GM23338 (cell line): Measurements from ENCODE around the gene MYH13. TPM values are rescaled to one million over a fixed set of nuclear protein-coding genes. Genes with fewer than 3 reads are reported as not detected.

Experiments used
- ATAC-seq: fragments of 200-7000 bp; cut with Tn5 transposase; 3 replicates; pipeline ENCODE4 v1.9.1; 2020
- DNase-seq: peaks from one replicate; pipeline ENCODE4 v3.0.0-alpha.2; 2015; ENCODE audit warnings: low spot score
- H2AFZ ChIP-seq: fragments of 200-600 bp; sonication (generic); 2 replicates; pipeline ENCODE4 v1.8.0; 2016; ENCODE audit warnings: antibody characterized with exemption, mild to moderate bottlenecking, moderate library complexity
- H3F3A ChIP-seq: fragments of 200-600 bp; sonication (generic); replicated peaks from 2 replicates; pipeline ENCODE4 v1.8.0; 2017; ENCODE audit warnings: antibody characterized with exemption, mixed run types, low read depth
- H3K27ac ChIP-seq: fragments of 200-600 bp; sonication (generic); 2 replicates; pipeline ENCODE4 v1.6.1; 2016; ENCODE audit warnings: low read depth
- H3K27me3 ChIP-seq: fragments of 200-600 bp; sonication (generic); 2 replicates; pipeline ENCODE4 v1.8.0; 2016; ENCODE audit warnings: mild to moderate bottlenecking, mixed run types, moderate library complexity; ENCODE audit not compliant: insufficient read depth
- H3K36me3 ChIP-seq: fragments of 200-600 bp; sonication (generic); 2 replicates; pipeline ENCODE4 v1.8.0; 2016; ENCODE audit warnings: mild to moderate bottlenecking; ENCODE audit not compliant: insufficient read depth
- H3K4me1 ChIP-seq: fragments of 200-600 bp; sonication (generic); 2 replicates; pipeline ENCODE4 v1.8.0; 2016; ENCODE audit warnings: mild to moderate bottlenecking, moderate library complexity; ENCODE audit not compliant: insufficient read depth
- H3K4me2 ChIP-seq: fragments of 200-600 bp; sonication (generic); 2 replicates; pipeline ENCODE4 v1.7.1; 2017; ENCODE audit warnings: mixed run types
- H3K4me3 ChIP-seq: fragments of 200-600 bp; sonication (generic); 2 replicates; pipeline ENCODE4 v1.6.1; 2016; ENCODE audit warnings: mixed run types
- H3K79me2 ChIP-seq: fragments of 200-600 bp; sonication (generic); replicated peaks from 2 replicates; pipeline ENCODE4 v1.8.0; 2017; ENCODE audit warnings: mild to moderate bottlenecking; ENCODE audit not compliant: insufficient read depth
- H3K9me2 ChIP-seq: fragments of 200-600 bp; sonication (generic); 2 replicates; pipeline ENCODE4 v1.8.0; 2017; ENCODE audit not compliant: insufficient read depth
- H4K20me1 ChIP-seq: fragments of 200-600 bp; sonication (generic); replicated peaks from 2 replicates; pipeline ENCODE4 v1.8.0; 2017; ENCODE audit warnings: mild to moderate bottlenecking; ENCODE audit not compliant: insufficient read depth
- H3K27ac Mint-ChIP-seq: 2 replicates; pipeline ENCODE4 v1.8.0; 2020; ENCODE audit warnings: inconsistent platforms, mild to moderate bottlenecking, moderate library complexity, mixed read lengths
- H3K27me3 Mint-ChIP-seq: 3 replicates; pipeline ENCODE4 v1.8.0; 2022; ENCODE audit warnings: low read depth, mild to moderate bottlenecking, moderate library complexity, mixed read lengths, inconsistent platforms; ENCODE audit not compliant: insufficient read depth, poor library complexity
- H3K36me3 Mint-ChIP-seq: 3 replicates; pipeline ENCODE4 v1.8.0; 2021; ENCODE audit warnings: low read depth, mild to moderate bottlenecking, inconsistent platforms, moderate library complexity, mixed read lengths
- H3K4me1 Mint-ChIP-seq: 3 replicates; pipeline ENCODE4 v1.8.0; 2020; ENCODE audit warnings: mild to moderate bottlenecking, inconsistent platforms, mixed read lengths
- H3K4me3 Mint-ChIP-seq: 3 replicates; pipeline ENCODE4 v1.8.0; 2021; ENCODE audit warnings: moderate library complexity, mild to moderate bottlenecking, inconsistent platforms, mixed read lengths
- H3K9me3 Mint-ChIP-seq: 3 replicates; pipeline ENCODE4 v1.8.0; 2020; ENCODE audit warnings: moderate library complexity, mild to moderate bottlenecking, inconsistent platforms, mixed read lengths
- CREB1 ChIP-seq: fragments of 250-450 bp; sonication (Bioruptor Pico); IDR thresholded peaks from 2 replicates; pipeline ENCODE4 v1.5.0; 2020; ENCODE audit warnings: low read depth, mild to moderate bottlenecking, moderate library complexity
- CTCF ChIP-seq, 2 experiments: fragments of 200-600 bp in 1 of 2; sonication (generic) in 1 of 2; conservative IDR thresholded peaks; 2 replicates each; pipeline versions ENCODE4 v1.5.1 to v1.6.1; 2016 to 2017; ENCODE audit warnings: antibody characterized with exemption in 2 of 2, low read depth in 2 of 2, mild to moderate bottlenecking in 2 of 2, moderate library complexity in 1 of 2
- EZH2 ChIP-seq: fragments of 200-600 bp; sonication (generic); IDR thresholded peaks from one replicate; pipeline ENCODE4 v1.8.0; 2017; ENCODE audit warnings: antibody characterized with exemption, mild to moderate bottlenecking, low read depth; ENCODE audit not compliant: unreplicated experiment
- EZH2phosphoT487 ChIP-seq: fragments of 200-600 bp; sonication (generic); IDR thresholded peaks from one replicate; pipeline ENCODE4 v1.8.1; 2018; ENCODE audit warnings: antibody characterized with exemption; ENCODE audit not compliant: unreplicated experiment
- JUNB ChIP-seq: IDR thresholded peaks from one replicate; pipeline ENCODE4 v1.6.1; 2016; ENCODE audit warnings: antibody characterized with exemption; ENCODE audit not compliant: unreplicated experiment
- NANOG ChIP-seq: IDR thresholded peaks from 2 replicates; pipeline ENCODE4 v1.6.1; 2016; ENCODE audit warnings: antibody characterized with exemption, borderline replicate concordance
- POLR2AphosphoS5 ChIP-seq: IDR thresholded peaks from 2 replicates; pipeline ENCODE4 v1.6.1; 2016; ENCODE audit warnings: antibody characterized with exemption, low read depth
- REST ChIP-seq: IDR thresholded peaks from one replicate; pipeline ENCODE4 v1.6.1; 2018; ENCODE audit warnings: antibody characterized with exemption; ENCODE audit not compliant: unreplicated experiment
- STAT1 ChIP-seq: IDR thresholded peaks from one replicate; pipeline ENCODE4 v1.6.1; 2016; ENCODE audit warnings: antibody characterized with exemption; ENCODE audit not compliant: unreplicated experiment
- ZNF114 ChIP-seq: fragments of 250-450 bp; sonication (Bioruptor Pico); IDR thresholded peaks from 2 replicates; pipeline ENCODE4 v1.5.0; 2020; ENCODE audit warnings: mild to moderate bottlenecking, moderate library complexity
- ZNF331 ChIP-seq: fragments of 250-450 bp; sonication (Bioruptor Pico); IDR thresholded peaks from 2 replicates; pipeline ENCODE4 v1.5.0; 2020; ENCODE audit warnings: low read depth, mild to moderate bottlenecking, moderate library complexity
- ZNF462 ChIP-seq: fragments of 250-450 bp; sonication (Bioruptor Pico); IDR thresholded peaks from 2 replicates; pipeline ENCODE4 v1.5.0; 2020; ENCODE audit warnings: mild to moderate bottlenecking, moderate library complexity
- polyA plus RNA-seq: library from polyadenylated mRNA; unstranded; fragments of >200 nt; fragmentation: Nextera tagmentation; extraction: Ambion mirVana; gene quantifications from 2 replicates; pipeline ENCODE4 v1.2.1, GENCODE V29; 2016
- total RNA-seq: library from RNA; depleted of rRNA; stranded (reverse); fragments of >200 nt; shearing (Covaris generic); gene quantifications from 2 replicates; pipeline ENCODE4 v1.2.3, GENCODE V29; 2014
- TF ChIP-seq, protein P1 (sequence below): IDR thresholded peaks from 2 replicates; pipeline ENCODE4 v1.6.1; 2016; ENCODE audit warnings: antibody characterized with exemption

MYH13 gene
- total and polyA plus RNA-seq, 2 experiments from 2014 or later = not detected

GRCh38 chr17:10264051-10264450 lies 108.8 kb downstream of the MYH13 start:
- Mint-ChIP-seq H3K27me3 (peaks cover 1% of the 10 kb centered on the region), H3K4me1 (peaks cover under 1% of the 10 kb centered on the region; the same call in 1 of the 3 replicates), H3K36me3 (peaks cover 3% of the 10 kb centered on the region; the same call in 2 of the 3 replicates), H3K27ac (no peak overlapping the region), H3K9me3 (no peaks in the 10 kb centered on the region), H3K4me3 (no peak overlapping the region)
- TF ChIP-seq JUNB = no peak
- TF ChIP-seq ZNF114 (CRISPR knock-in tag) = no peak
- TF ChIP-seq EZH2 = no peak
- TF ChIP-seq CTCF (conservative IDR thresholded peaks at IDR 0.05; ENCODE audit: low read depth in 2 of 2) = no peak
- no peak for TF ChIP-seq NANOG
- TF ChIP-seq ZNF331 (CRISPR knock-in tag) = no peak
- TF ChIP-seq REST = no peak
- TF ChIP-seq STAT1 = no peak
- no peak for TF ChIP-seq ZNF462
- no peak for TF ChIP-seq POLR2AphosphoS5
- TF ChIP-seq, protein P1, sequence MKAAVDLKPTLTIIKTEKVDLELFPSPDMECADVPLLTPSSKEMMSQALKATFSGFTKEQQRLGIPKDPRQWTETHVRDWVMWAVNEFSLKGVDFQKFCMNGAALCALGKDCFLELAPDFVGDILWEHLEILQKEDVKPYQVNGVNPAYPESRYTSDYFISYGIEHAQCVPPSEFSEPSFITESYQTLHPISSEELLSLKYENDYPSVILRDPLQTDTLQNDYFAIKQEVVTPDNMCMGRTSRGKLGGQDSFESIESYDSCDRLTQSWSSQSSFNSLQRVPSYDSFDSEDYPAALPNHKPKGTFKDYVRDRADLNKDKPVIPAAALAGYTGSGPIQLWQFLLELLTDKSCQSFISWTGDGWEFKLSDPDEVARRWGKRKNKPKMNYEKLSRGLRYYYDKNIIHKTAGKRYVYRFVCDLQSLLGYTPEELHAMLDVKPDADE = no peak
- no peak for TF ChIP-seq EZH2phosphoT487
- no peak for TF ChIP-seq CREB1
- Histone ChIP-seq H3F3A (no peaks in the 10 kb centered on the region), H3K4me3 (no peak overlapping the region), H3K27me3 (no peaks in the 10 kb centered on the region), H3K9me2 (no peaks in the 10 kb centered on the region), H3K36me3 (no peaks in the 10 kb centered on the region), H4K20me1 (no peaks in the 10 kb centered on the region), H3K79me2 (no peaks in the 10 kb centered on the region), H3K4me2 (no peak overlapping the region), H3K4me1 (peaks cover 2% of the 10 kb centered on the region; the same call in 1 of the 2 replicates), H3K27ac (no peak overlapping the region), H2AFZ (no peak overlapping the region)
- DNase-seq = no peak
- ATAC-seq = no peak
